Anterior cingulate cortex (tissue), 58 donors: ENCODE results near the gene TRIM22.
"Not testable (repeated sequence)": the region's sequence is repeated elsewhere in the genome, so short reads cannot be mapped to it uniquely, and the experiment has no call there.

Source experiments
- DNase-seq, 58 donors: peaks; one replicate each; lab custom pipeline; 2025; lab: John Stamatoyannopoulos, UW

The TRIM22 gene, protein sequence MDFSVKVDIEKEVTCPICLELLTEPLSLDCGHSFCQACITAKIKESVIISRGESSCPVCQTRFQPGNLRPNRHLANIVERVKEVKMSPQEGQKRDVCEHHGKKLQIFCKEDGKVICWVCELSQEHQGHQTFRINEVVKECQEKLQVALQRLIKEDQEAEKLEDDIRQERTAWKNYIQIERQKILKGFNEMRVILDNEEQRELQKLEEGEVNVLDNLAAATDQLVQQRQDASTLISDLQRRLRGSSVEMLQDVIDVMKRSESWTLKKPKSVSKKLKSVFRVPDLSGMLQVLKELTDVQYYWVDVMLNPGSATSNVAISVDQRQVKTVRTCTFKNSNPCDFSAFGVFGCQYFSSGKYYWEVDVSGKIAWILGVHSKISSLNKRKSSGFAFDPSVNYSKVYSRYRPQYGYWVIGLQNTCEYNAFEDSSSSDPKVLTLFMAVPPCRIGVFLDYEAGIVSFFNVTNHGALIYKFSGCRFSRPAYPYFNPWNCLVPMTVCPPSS

DNA sequence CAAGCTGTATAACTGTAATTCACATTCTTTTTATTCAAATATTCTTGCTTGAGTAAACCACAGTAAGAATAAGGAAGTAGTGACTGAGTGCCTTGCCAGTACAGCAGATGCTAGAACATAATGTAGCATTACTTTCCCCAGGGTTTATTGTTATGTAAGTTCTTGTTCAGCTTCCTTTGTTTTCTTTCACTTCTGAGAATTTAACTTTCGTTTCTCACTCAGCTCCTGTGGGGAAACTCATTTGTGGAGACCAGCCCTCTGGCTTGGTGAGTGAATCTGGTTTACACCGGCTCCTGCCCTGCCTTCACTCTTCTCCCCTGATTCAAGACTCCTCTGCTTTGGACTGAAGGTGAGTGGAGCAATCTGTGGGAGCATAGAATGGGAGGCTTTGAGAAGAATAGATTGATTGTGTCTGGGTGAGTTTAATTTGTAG, at the start of gene TRIM22:
Gene TRIM22, plus strand, starts transcription at position 240 of the 433 bp plus-strand sequence. CDS start 6,443 bp downstream, outside the sequence.
- peak in 16 of 58 donors; percentile 1 to 69 (median 14) for DNase-seq

DNA sequence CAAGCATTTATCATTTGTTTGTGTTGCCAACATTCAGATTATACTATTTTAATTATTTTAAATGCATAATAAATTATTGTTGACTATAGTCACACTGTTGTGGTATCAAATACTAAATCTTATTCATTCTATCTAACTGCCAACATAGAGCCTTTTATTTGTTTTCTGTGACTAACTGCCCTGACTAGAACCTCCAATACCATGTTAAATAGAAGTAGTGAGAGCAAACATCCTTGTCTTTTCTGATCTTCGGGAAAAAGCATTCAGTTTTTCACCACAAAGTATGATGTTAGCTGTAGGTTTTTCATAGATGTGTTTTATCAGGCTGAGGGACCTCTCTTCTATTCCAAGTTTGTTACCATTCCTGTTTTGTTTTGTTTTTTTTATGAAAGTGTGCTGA, 49.6 kb upstream of the TRIM22 start:
- DNase-seq = no peak

DNA sequence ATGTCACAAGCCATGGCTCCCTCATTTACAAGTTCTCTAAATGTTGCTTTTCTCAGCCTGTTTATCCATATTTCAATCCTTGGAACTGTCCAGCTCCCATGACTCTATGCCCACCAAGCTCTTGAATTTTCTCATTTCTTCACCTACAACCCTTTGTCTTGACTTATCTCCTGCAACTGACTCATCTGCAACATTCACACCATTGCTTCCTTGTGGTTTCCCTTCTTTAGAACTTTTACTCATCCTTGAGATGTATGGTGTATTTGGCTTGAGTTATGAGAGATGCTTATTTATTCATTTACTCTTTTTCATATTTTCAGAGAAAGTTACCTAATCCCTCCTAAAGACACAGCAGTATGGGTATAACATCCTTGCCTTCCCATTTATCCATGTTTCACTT, 46.0 kb upstream of the TRIM22 start:
- no peak for DNase-seq

DNA sequence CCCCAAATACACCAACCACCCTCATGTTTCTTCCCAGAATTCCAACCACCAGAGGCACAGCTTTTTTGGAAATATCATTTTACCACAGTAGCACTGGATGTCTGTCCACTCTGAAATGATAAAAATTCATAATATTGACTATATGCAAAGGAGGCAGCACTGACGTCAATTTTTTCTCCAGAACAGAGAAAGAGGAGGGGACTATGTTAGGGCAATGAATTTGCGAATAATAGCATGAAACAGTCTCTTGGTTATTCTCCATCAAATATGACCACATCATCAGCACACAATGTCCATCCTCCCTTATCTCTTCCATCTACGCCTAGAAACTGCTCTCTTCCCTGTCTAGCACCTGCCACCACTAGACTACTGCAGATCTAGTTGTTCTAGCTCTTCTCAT, 43.5 kb upstream of the TRIM22 start:
- no peak for DNase-seq

DNA sequence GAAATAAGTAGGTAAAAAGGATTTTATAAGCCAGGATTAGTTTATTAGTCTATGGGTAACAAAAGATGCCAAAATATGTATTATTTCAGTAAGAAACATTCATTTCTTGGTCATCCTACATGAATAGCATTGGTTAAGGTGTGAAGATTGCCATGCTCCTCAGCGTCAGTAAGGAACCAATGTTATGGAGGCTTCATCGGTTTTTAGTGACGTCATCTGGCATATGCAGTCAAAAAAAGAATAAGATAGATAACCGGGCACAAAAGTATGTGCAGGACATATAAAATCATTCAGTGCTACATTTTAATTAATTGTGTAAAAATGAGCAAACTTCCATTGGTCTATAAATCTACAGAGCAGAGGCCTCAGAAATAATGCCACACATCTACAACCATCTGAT, 34.1 kb upstream of the TRIM22 start:
- DNase-seq = no peak

DNA sequence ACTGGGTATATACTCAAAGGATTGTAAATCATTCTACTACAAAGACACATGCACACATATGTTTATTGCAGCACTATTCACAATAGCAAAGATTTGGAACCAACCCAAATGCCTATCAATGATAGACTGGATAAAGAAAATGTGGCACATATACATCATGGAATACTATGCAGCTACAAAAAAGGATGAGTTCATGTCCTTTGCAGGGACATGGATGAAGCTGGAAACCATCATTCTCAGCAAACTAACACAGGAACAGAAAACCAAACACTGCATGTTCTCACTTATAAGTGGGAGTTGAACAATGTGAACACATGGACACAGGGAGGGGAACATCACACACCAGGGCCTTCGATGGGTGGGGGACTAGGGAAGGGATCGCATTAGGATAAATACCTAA, 32.6 kb upstream of the TRIM22 start:
- DNase-seq = not testable (repeated sequence)

DNA sequence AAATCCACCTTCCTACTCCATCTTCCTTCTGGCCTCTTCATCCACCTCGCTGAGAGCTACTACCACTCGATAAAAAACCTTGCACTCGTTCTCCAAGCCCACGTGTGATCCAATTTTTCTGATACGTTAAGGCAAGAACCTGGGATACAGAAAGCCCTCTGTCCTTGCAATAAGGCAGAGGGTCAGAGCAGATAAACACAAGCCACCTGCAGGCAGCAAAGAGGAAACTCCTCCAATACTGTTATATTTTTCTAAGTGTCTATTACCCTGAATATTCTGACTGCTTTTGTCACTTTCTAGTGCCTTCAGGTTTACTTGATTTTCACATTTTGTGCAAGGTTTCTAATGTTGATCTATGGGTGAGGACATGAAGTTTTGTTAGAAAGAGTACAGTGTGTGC, 31.3 kb upstream of the TRIM22 start:
- no peak for DNase-seq

DNA sequence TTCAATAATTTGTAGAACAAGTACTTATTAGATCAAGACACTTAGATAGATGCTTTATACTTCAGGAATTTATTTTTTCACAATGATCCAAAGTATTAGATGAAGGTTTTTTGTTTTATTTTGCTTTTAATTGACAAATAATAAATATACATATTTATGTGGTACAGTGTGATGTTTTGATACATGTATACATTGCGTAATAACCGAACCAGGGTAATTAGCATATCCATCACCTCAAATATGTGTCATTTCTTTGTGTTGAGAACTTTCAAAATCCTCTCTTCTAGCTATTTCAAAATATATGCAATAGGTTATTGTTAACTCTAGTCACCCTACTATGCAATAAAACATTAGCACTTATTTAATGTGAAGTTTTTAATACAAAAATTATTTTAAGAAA, 26.1 kb upstream of the TRIM22 start:
- no peak for DNase-seq

DNA sequence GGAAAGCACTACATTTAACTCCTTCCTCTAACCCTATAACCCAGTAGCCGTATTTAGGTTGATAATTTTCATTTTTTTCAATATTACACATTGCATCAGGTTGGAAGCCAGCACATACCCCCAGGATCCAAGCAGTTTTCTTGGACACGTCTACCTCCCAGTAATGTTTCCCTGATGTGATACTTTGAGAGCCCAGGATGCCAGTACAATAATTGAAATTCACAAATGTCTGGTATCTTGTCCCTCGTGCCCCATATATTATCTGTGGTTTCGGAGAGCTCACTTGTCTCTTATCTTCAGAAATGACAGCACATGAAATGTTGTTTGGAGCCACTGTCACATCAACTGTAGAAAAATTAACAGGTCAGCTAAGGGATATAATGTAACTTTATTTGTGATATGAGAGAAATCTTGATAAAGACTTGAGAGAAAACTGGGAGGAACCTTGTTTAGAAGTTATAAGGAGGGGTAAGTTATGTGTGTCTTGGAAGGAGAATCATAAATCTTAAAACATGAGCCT, 24.5 kb upstream of the TRIM22 start:
- no peak for DNase-seq

DNA sequence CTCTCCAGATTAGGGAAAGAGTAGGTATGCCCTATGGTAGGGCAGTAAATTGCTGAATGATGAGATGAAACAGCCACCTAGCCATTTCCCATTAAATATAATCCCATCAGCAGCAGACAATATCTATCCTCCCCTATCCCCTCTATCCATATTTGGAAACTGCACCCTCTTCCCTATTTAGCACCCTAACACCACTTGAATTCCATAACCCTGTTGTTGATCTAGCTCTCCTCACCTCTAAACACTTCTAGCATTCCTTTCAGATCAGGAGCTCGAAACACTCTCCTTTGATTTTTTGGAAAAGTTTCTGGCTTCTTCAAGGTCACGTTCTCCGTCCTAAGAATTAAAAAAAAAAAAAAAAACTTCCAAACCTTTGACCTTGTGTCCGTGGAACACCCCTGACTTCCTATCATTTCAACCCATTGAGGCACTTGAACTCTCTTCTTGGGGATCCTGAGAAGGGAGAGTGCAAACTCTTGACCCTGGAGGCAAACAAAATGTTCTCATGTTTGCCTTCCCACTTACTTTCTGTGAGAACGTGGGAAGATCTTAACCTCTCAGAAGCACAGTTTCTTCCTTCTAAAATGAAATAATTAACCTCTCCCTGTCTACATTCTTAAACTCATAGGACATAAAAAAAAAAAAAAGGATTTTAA, 23.7 kb upstream of the TRIM22 start:
- no peak for DNase-seq

DNA sequence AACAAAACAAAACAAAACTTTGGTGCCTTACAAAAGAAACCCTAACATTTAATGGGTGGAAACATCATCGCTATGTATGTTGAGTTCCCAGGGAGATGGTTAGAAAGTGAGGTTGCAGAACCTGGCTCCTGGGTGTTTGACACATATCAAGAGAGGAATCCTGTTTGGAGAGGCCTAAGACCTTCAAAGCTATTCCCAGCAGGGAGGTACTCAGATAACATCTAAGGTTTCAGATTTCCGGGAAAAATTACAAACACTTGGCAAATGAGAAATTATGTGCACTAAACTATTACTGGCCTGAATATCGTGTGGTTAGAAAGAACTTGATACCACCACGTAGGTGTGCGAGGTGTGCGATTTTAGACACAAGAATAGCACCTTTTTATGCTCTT, 23.2 kb upstream of the TRIM22 start:
- no peak for DNase-seq

DNA sequence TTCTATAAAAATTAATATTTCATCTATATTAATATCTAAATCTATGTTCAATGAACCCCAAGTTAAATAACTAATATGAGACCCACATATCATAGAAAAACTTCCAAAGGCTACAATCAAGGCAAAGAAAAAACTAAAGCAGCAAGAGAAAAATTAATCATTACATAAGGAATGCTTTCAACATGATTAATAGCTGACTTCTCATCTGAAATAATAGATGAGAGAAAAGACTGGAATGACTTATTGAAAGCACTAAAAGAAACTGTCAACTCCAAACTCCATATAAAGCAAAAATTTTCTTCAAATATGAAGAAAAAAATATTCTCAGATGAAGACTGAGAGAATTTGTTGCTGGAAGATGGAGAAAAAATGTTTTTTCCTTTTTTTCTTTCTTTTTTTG, 17.8 kb upstream of the TRIM22 start:
- DNase-seq = no peak

DNA sequence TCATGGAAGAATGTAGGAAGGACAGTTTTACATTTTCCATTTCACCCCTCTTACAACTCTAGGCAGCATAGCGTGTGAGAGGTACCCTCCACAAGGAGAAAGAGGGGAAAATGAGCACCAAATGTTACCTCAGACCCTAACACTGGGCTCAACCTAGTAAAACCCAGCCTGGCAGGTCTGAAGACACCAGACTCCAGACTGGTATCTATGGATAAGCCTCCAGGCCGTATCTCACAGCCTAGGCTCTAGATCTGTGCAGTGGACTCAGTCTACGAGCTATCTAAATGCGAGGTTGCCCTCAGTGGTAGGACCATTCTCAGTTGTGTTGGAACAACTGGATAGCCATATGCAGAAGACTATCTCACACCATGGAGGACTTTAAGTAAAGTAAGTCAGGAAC, 15.2 kb upstream of the TRIM22 start:
- no peak for DNase-seq

DNA sequence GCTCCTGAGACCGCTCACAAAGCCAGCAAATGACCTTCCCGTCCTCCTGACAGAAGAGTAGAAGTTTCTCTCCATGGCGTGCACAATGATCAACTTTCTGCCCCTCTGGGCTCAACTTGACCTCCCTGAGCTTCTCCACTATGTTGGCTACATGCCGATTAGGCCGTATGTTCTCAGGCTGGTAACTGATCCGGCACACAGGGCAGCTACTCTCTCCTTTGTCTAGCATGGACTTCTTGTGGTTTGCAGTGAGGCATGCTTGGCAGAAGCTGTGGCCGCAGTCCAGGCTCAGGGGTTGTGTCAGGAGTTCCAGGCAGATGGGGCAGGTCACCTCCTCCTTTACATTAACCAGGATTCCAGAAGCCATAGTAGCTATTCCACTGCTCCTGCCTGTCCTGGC, 9.8 kb upstream of the TRIM22 start:
- no peak for DNase-seq

DNA sequence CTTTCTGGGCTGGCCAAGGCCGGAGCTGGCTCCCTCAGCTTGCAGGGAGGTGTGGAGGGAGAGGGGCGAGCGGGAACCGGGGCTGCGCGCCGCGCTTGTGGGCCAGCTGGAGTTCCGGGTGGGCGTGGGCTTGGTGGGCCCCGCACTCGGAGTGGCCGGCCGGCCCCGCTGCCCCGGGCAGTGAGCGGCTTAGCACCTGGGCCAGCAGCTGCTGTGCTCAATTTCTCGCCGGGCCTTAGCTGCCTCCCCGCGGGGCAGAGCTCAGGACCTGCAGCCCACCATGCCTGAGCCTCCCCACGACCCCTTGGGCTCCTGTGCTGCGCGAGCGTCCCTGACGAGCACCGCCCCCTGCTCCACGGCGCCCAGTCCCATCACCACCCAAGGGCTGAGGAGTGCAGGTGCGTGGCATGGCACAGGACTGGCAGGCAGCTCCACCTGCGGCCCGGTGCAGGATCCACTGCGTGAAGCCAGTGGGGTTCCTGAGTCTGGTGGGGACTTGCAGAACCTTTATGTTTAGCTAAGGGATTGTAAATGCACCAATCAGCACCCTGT, 6.6 kb upstream of the TRIM22 start:
- DNase-seq = not testable (repeated sequence)

DNA sequence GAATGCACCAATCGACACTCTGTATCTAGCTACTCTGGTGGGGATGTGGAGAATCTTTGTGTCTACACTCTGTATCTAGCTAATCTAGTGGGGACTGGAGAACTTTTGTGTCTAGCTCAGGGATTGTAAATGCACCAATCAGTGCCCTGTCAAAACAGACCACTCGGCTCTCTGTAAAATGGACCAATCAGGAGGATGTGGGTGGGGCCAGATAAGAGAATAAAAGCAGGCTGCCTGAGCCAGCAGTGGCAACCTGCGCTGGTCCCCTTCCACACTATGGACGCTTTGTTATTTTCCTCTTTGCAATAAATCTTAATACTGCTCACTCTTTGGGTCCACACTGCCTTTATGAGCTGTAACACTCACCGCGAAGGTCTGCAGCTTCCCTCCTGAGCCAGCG, 6.0 kb upstream of the TRIM22 start:
- not testable (repeated sequence) for DNase-seq

DNA sequence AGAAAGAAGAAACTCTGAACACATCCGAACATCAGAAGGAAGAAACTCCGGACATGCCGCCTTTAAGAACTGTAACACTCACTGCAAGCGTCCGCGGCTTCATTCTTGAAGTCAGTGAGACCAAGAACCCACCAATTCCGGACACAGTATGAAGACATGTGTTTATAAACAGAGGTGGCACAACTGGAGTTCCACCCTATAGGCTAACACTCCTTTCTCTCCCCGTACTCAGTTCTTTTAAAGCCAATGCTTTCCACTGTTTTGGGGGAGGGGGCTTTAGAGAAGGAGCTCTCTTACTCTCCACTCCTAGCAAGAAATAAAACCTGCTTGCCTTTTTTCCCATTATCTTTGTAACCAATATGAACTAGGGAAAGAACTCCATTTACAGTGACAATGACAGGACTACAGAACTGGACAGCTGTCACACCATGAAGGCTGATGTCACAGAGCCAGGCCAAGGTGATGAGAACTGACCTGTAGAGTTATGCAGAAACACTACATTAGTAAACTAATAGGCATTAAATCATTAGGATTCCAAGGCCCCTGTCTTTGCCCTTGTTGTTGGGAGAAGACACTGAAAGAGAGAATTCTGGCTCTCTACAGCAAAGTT, 5.4 kb upstream of the TRIM22 start:
- no peak for DNase-seq

DNA sequence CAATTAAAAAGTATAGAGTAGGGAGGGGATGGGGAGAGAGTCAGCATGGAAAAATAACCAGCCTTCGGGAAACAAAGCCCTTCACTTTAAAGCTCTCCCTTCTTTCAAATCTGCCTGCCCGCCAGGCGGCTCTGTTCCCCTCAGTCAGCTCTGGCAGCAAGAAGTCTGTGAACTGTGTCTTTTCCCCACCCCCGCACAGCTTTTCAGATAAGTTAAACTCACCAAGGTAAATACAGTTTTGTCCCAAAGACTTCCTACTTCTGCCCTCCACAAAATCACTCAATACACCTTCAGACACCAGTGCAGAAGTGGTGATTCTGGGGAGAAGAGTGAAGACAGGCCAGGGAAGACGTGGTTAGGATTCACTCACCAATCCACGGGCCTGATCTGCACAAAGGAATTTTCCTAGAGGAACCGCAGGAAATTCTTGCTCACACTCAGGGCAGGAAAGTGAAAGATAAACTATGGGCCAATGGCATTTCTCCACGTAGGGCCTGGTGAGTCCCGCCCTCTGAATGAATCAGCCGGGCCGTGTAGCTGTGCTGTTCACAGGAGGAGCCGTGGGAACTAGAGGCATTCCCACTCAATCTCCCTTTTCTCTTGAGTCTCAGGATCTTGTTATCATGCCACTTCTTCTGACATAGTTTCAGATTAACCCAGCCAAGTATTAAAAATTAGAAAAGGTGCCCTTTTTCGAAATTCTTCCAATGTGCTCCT, 4.8 kb upstream of the TRIM22 start, which contains the start of gene TRIM5:
Gene TRIM5, minus strand, starts transcription at position 429 of the 717 bp plus-strand sequence. CDS start 4,897 bp downstream, outside the sequence.
- DNase-seq = peak in 47 of 58 donors; percentile 5 to 78 (median 35)

DNA sequence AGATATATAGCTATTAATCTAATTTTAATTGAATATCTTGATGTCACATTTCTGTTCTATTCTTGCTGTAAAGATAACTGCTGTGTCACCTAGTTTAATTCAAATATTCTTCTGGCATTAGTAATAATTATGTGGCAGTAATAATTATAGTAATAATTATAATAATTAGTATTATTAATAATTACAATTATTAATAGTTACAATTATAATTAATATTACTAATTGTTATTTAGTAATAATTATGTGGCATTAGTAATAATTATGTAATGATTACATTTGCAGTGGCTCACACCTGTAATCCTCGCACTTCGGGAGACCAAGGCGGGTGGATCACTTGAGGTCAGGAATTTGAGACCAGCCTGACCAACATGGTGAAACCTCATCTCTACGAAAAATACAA, 3.2 kb upstream of the TRIM22 start:
- DNase-seq = no peak

DNA sequence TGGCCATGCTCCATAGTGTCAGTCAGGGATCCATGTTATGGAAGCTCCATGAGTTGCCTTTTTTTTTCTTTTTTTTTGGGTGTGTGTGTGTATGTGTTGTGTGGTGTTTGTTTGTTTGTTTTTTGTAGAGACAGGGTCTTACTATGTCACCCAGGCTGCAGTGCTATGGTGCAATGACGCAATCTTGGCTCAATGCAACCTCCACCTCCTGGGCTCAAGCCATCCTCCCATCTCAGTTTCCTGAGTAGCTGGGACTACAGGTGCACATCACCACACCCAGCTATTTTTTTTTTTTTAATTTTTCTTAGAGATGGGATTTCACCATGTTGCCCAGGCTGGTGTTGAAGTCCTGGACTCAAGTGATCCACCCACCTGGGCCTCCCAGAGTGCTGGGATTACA, 1.1 kb upstream of the TRIM22 start:
- no peak for DNase-seq
